Activated naive CD8-positive, alpha-beta T cell treated with anti-CD3 and anti-CD28 coated beads, Interleukin-2, amount 50 U/mL, for 24 hours (primary cell): ENCODE data around the gene KREMEN1.

Experiments used
- ATAC-seq: fragments of 150-1000 bp; cut with Tn5 transposase; one replicate; pipeline ENCODE4 v1.10.0; 2021
- DNase-seq: peaks from one replicate; pipeline ENCODE4 v3.0.0; 2021
- H3K27ac Mint-ChIP-seq: one replicate; pipeline ENCODE4 v1.8.0; 2021; ENCODE audit warnings: mild to moderate bottlenecking, mixed read lengths
- H3K27me3 Mint-ChIP-seq: one replicate; pipeline ENCODE4 v1.8.0; 2021; ENCODE audit warnings: mixed read lengths
- H3K36me3 Mint-ChIP-seq: one replicate; pipeline ENCODE4 v1.8.0; 2021; ENCODE audit warnings: low read depth, mixed read lengths
- H3K4me1 Mint-ChIP-seq: one replicate; pipeline ENCODE4 v1.8.0; 2021; ENCODE audit warnings: mixed read lengths
- H3K4me3 Mint-ChIP-seq: one replicate; pipeline ENCODE4 v1.8.0; 2021; ENCODE audit warnings: mild to moderate bottlenecking, moderate library complexity, mixed read lengths
- H3K9me3 Mint-ChIP-seq: one replicate; pipeline ENCODE4 v1.8.0; 2021; ENCODE audit warnings: mixed read lengths

KREMEN1 gene

DNA sequence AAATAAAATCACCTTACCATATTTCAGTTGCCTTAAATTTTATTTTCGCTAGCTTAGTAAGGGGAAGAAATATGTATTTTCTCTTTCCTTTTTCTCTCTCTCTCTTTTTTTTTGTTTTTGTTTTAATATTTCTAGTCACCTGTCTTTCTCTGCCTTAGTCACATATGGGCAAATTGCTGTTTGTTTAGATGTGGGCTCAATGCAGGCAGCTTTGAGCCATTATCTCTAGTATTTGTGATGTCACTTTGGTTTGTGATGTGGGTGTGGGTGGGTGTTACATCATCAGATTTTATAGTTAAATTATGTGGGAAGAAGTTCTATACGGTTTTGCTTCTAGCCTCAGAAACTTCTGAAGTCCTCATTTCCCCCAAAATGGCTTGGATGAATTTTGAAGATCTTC is 11.1 kb upstream of the KREMEN1 start, which contains the start of gene C22orf31:
Gene C22orf31, minus strand, starts transcription at position 59 of the 400 bp plus-strand sequence. Its CDS starts 39 bp downstream, at position 20.
- no peaks in the 10 kb centered on the region for H3K36me3 Mint-ChIP-seq
- H3K4me1 Mint-ChIP-seq: peaks cover 5% of the 10 kb centered on the region
- peaks cover 35% of the 10 kb centered on the region for H3K27me3 Mint-ChIP-seq
- H3K4me3 Mint-ChIP-seq: no peak within 1 kb of the TSS
- no peak within 1 kb of the TSS for H3K27ac Mint-ChIP-seq
- no peak for DNase-seq
- H3K9me3 Mint-ChIP-seq: no peaks in the 10 kb centered on the region
- ATAC-seq: no peak

GRCh38 chr22:29062286-29062821 is 10.5 kb upstream of the KREMEN1 start:
- Mint-ChIP-seq H3K4me1 (peaks cover 6% of the 10 kb centered on the region), H3K27me3 (peaks cover 37% of the 10 kb centered on the region)

DNA sequence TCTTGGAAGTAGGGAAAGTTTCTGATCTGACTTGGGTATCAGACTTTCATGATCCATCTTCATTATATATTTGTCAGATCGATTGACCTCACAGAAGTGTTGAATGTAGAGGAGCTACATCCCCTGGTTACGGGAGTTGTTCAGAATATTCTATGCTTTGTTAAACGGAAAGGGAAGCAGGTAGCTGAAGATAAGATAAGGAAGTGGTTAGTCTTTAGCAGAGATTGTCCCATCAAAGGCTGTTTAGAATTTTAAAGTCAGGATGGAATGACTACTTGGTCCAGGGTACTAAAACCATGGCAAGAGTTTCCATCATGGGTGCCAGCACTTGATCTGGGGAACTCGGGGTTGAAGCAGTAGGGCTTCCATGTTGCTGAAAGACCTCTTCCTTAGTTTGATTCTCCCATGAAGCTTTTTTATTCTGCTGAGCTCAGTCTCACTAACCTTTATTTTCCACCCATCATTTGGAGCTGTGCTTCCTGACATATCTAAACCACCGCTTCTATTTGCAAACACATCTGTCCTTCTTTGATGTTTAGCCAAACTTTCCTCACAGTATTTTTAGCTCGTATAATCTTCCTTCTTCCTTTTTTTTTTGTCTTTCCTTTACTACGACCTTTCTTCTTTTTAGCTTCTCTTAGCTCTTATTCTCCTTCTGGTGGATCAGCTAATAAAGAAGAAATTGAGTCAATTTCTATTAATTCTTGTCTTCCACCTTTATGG is 7.2 kb upstream of the KREMEN1 start:
- H3K4me1 Mint-ChIP-seq: peaks cover 6% of the 10 kb centered on the region
- DNase-seq (no peak), ATAC-seq (no peak)
- H3K27ac Mint-ChIP-seq: no peak overlapping the region
- no peaks in the 10 kb centered on the region for H3K9me3 Mint-ChIP-seq
- peaks cover 38% of the 10 kb centered on the region for H3K27me3 Mint-ChIP-seq
- H3K36me3 Mint-ChIP-seq: no peaks in the 10 kb centered on the region
- no peak overlapping the region for H3K4me3 Mint-ChIP-seq

More at GRCh38 chr22:29062286-29062821, 10.5 kb upstream of the KREMEN1 start:
- no peak for ATAC-seq
- no peaks in the 10 kb centered on the region for H3K36me3 Mint-ChIP-seq
- H3K9me3 Mint-ChIP-seq: no peaks in the 10 kb centered on the region
- no peak overlapping the region for H3K4me3 Mint-ChIP-seq
- H3K27ac Mint-ChIP-seq: no peak overlapping the region
- no peak for DNase-seq

GRCh38 chr22:29069463-29069862 is 3.4 kb upstream of the KREMEN1 start:
- Mint-ChIP-seq H3K27me3 (peaks cover 52% of the 10 kb centered on the region), H3K9me3 (no peaks in the 10 kb centered on the region), H3K4me1 (peaks cover 30% of the 10 kb centered on the region), H3K36me3 (no peaks in the 10 kb centered on the region), H3K27ac (no peak overlapping the region), H3K4me3 (no peak overlapping the region)
- no peak for ATAC-seq
- DNase-seq: no peak

DNA sequence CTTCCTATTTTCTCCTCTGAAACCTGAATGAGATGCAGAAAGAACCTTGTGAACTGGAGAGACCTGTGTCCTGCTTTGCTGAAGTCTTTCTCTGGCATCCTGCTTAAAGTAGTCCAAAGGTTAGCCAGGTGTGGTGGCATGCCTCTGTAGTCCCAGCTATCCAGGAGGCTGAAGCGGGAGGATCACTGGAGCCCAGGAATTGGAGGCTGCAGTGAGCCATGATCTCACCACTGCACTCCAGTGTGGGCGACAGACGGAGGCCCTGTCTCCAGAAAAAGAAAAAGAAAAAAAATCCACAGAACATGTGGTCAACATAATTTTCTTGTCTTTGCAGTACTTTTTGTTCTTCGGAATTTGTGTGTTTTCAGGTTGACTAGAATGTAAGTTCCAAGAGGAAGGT is 2.3 kb upstream of the KREMEN1 start:
- DNase-seq (no peak), ATAC-seq (no peak)
- Mint-ChIP-seq H3K4me1 (peaks cover 30% of the 10 kb centered on the region), H3K27me3 (peaks cover 62% of the 10 kb centered on the region), H3K9me3 (no peaks in the 10 kb centered on the region), H3K36me3 (no peaks in the 10 kb centered on the region), H3K4me3 (peak overlapping the region; percentile 48), H3K27ac (no peak overlapping the region)

- H3K4me3 Mint-ChIP-seq: peak overlapping the region; percentile 63
- H3K9me3 Mint-ChIP-seq: no peaks in the 10 kb centered on the region
- H3K27me3 Mint-ChIP-seq: peaks cover 65% of the 10 kb centered on the region
- DNase-seq: peak; percentile 42
- peak; percentile 39 for ATAC-seq
- no peak overlapping the region for H3K27ac Mint-ChIP-seq
- peaks cover 26% of the 10 kb centered on the region for H3K4me1 Mint-ChIP-seq
- H3K36me3 Mint-ChIP-seq: no peaks in the 10 kb centered on the region
These were observed 1.4 kb upstream of the KREMEN1 start for GRCh38 chr22:29071261-29072045.

- Mint-ChIP-seq H3K4me1 (peaks cover 24% of the 10 kb centered on the region), H3K9me3 (no peaks in the 10 kb centered on the region), H3K27ac (no peak overlapping the region), H3K4me3 (peak overlapping the region; percentile 63), H3K27me3 (peaks cover 62% of the 10 kb centered on the region), H3K36me3 (no peaks in the 10 kb centered on the region)
- peak; percentile 90 for ATAC-seq
- peak; percentile 85 for DNase-seq
These were observed 449 bp upstream of the KREMEN1 start for GRCh38 chr22:29072193-29072978.

DNA sequence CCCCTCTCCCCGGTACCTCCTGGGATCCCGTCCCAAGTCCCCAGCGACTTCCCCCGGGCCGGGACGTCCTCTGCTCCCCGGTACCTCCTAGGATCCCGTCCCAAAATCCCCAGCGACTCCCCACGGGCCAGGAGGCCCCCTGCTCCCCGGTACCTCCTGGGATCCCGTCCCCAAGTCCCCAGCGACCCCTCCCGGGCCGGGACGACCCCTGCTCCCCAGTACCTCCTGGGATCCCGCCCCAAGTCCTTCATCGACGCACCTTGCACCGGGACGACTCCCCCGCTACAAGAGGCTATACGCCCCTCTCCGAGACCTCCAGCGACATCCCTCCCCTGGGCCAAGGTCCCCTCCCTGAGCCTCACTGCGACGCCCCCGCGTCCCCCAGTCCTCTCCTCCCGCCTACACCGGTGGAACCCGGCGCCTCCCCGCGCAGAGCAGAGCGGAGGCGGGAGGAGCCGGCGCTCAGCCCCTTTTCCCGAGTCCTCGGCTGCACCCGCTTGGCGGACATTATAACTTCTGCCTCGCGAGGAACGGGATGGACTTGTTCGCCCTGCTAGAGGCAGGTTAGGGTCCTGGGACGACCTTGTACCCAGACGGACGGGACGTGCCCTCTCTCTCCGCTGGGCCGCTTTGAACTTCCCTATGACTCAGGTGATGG is 912 bp downstream of the KREMEN1 start:
- H3K4me3 Mint-ChIP-seq: peak overlapping the region; percentile 14
- H3K4me1 Mint-ChIP-seq: peaks cover 24% of the 10 kb centered on the region
- peaks cover 69% of the 10 kb centered on the region for H3K27me3 Mint-ChIP-seq
- no peaks in the 10 kb centered on the region for H3K9me3 Mint-ChIP-seq
- H3K36me3 Mint-ChIP-seq: no peaks in the 10 kb centered on the region
- H3K27ac Mint-ChIP-seq: no peak overlapping the region
- DNase-seq (no peak), ATAC-seq (no peak)

GRCh38 chr22:29074276-29074772 is 1.5 kb downstream of the KREMEN1 start:
- Mint-ChIP-seq H3K36me3 (no peaks in the 10 kb centered on the region), H3K27ac (no peak overlapping the region), H3K9me3 (no peaks in the 10 kb centered on the region), H3K27me3 (peaks cover 68% of the 10 kb centered on the region), H3K4me3 (peak overlapping the region; percentile 11), H3K4me1 (peaks cover 24% of the 10 kb centered on the region)
- DNase-seq (no peak), ATAC-seq (no peak)

- Mint-ChIP-seq H3K4me3 (no peak overlapping the region), H3K36me3 (no peaks in the 10 kb centered on the region), H3K4me1 (peaks cover 8% of the 10 kb centered on the region), H3K27ac (no peak overlapping the region), H3K27me3 (peaks cover 51% of the 10 kb centered on the region), H3K9me3 (no peaks in the 10 kb centered on the region)
- no peak for ATAC-seq
- DNase-seq: no peak
These were observed 5.4 kb downstream of the KREMEN1 start for GRCh38 chr22:29078036-29078868.

- Mint-ChIP-seq H3K9me3 (no peaks in the 10 kb centered on the region), H3K27ac (no peak overlapping the region), H3K4me1 (peaks cover 6% of the 10 kb centered on the region), H3K36me3 (no peaks in the 10 kb centered on the region), H3K4me3 (no peak overlapping the region), H3K27me3 (peaks cover 46% of the 10 kb centered on the region)
- ATAC-seq: no peak
- no peak for DNase-seq
These were observed 6.0 kb downstream of the KREMEN1 start for GRCh38 chr22:29078869-29079207.

GRCh38 chr22:29079218-29079901 is 6.5 kb downstream of the KREMEN1 start:
- DNase-seq (no peak), ATAC-seq (no peak)
- Mint-ChIP-seq H3K4me3 (no peak overlapping the region), H3K27ac (no peak overlapping the region), H3K36me3 (no peaks in the 10 kb centered on the region), H3K27me3 (peaks cover 41% of the 10 kb centered on the region), H3K9me3 (no peaks in the 10 kb centered on the region), H3K4me1 (peaks cover 4% of the 10 kb centered on the region)
